Body of pancreas (tissue), 4 donors: Measurements from ENCODE around the gene LTB4R. TPM values are rescaled to one million over a fixed set of nuclear protein-coding genes. Genes with fewer than 3 reads are reported as not detected.

Experiments
- ATAC-seq: fragments of 150-250 bp; one replicate; pipeline ENCODE4 v1.9.1; 2016
- DNase-seq, 4 donors: peaks; one replicate each; pipeline ENCODE4 v3.0.0-alpha.2; 2019
- H3K27ac ChIP-seq, 4 donors: fragments of 200-600 bp; sonication (generic); 1 replicate in 3 of 4; 2 replicates in 1 of 4; pipeline versions ENCODE4 v1.5.1 to v1.6.1; 2016 to 2019; ENCODE audit warnings: mild to moderate bottlenecking in 1 of 4, mixed read lengths in 1 of 4, moderate library complexity in 1 of 4
- H3K27me3 ChIP-seq, 2 donors: fragments of 200-600 bp; sonication (generic); one replicate each; pipeline ENCODE4 v1.6.0; 2016; ENCODE audit warnings: mild to moderate bottlenecking in 1 of 2
- H3K36me3 ChIP-seq, 2 donors: fragments of 200-600 bp; sonication (generic); replicated peaks in 1 of 2; 2 replicates each; pipeline ENCODE4 v1.5.1; 2016; ENCODE audit warnings: low read depth in 2 of 2; ENCODE audit not compliant: insufficient read depth in 1 of 2
- H3K4me1 ChIP-seq: fragments of 200-600 bp; sonication (generic); one replicate; pipeline ENCODE4 v1.6.0; 2016
- H3K4me3 ChIP-seq, 2 donors: fragments of 200-600 bp; sonication (generic); 1 replicate in 1 of 2; 2 replicates in 1 of 2; pipeline ENCODE4 v1.5.1; 2016 to 2019
- H3K9me3 ChIP-seq, 3 donors: fragments of 200-600 bp; sonication (generic); 1 replicate in 2 of 3; 2 replicates in 1 of 3; pipeline ENCODE4 v1.5.1; 2016
- CTCF ChIP-seq, 7 experiments: fragments of 450-650 bp in 4 of 7; fragments of 200-600 bp in 3 of 7; sonication (generic) in 3 of 7; IDR thresholded peaks; one replicate each; pipeline ENCODE4 v1.5.1; 2016 to 2019; ENCODE audit warnings: antibody characterized with exemption in 7 of 7
- POLR2A ChIP-seq, 3 donors: fragments of 450-650 bp; IDR thresholded peaks; one replicate each; pipeline ENCODE4 v1.6.1; 2016; ENCODE audit warnings: antibody characterized with exemption in 3 of 3, mild to moderate bottlenecking in 2 of 3
- WGBS, 2 donors: methylation state at CpG; one replicate each; pipeline ENCODE4 v1.1.5; 2017; 5-methylcytosine and 5-hydroxymethylcytosine counted together
- intact Hi-C: fragments of 100-400 bp; cut with DNase I; formaldehyde crosslinking; loops from one replicate; pipeline ENCODE4 v1.15.1; 2023
- total RNA-seq, 2 donors: library from RNA; depleted of rRNA; stranded (reverse); fragments of >200 nt; gene quantifications; one replicate each; pipeline ENCODE4 v1.1.0, GENCODE V29; 2016

Gene LTB4R
- total RNA-seq, 2 donors from 2014 or later, result 3.6 to 9.1 TPM

- no peak for ATAC-seq
- Histone ChIP-seq H3K4me1 (peaks cover 54% of the 10 kb centered on the region), H3K27me3 (peaks cover 4 to 5% of the 10 kb centered on the region in 2 donors), H3K4me3 (no peak overlapping the region), H3K36me3 (no peaks in the 10 kb centered on the region), H3K9me3 (no peaks in the 10 kb centered on the region), H3K27ac (peak overlapping the region in 1 of 4 donors; percentile 24)
- intact Hi-C loops, result loop anchor here (10.0 kb wide), 1 partner anchor 99 kb away; no protein-coding TSS in a partner anchor
- no peak for DNase-seq
- WGBS, 2 donors, result 62 to 78% methylated on average over 6 to 12 of the region's 12 CpGs
- TF ChIP-seq CTCF (IDR thresholded peaks at IDR 0.05), result no peak
- TF ChIP-seq POLR2A (IDR thresholded peaks at IDR 0.05), result no peak
Measured at GRCh38 chr14:24335461-24336171, 24.3 kb downstream of the LTB4R start.

- no peaks in the 10 kb centered on the region for H3K9me3 ChIP-seq
- TF ChIP-seq CTCF (IDR thresholded peaks at IDR 0.05), result no peak
- TF ChIP-seq POLR2A (IDR thresholded peaks at IDR 0.05), result no peak
- no peak for DNase-seq
- intact Hi-C loops, result loop anchor here (10.0 kb wide), 1 partner anchor 98 kb away; no protein-coding TSS in a partner anchor
- H3K27ac ChIP-seq, result no peak overlapping the region
- no peaks in the 10 kb centered on the region for H3K36me3 ChIP-seq
- peaks cover 48% of the 10 kb centered on the region for H3K4me1 ChIP-seq
- WGBS, 2 donors, result 79 to 83% methylated on average over 6 to 7 of the region's 7 CpGs
- H3K27me3 ChIP-seq, result peaks cover 4 to 5% of the 10 kb centered on the region in 2 donors
- H3K4me3 ChIP-seq, result no peak overlapping the region
- no peak for ATAC-seq
Measured at GRCh38 chr14:24337144-24337823, 26.0 kb downstream of the LTB4R start.

GRCh38 chr14:24337824-24338175, 26.5 kb downstream of the LTB4R start:
- H3K9me3 ChIP-seq, result no peaks in the 10 kb centered on the region
- intact Hi-C loops, result loop anchor here (10.0 kb wide), 1 partner anchor 97 kb away; no protein-coding TSS in a partner anchor
- WGBS, 2 donors, result 90 to 94% methylated on average over 8 of the region's 8 CpGs
- peaks cover 43% of the 10 kb centered on the region for H3K4me1 ChIP-seq
- TF ChIP-seq CTCF (IDR thresholded peaks at IDR 0.05) (no peak), POLR2A (IDR thresholded peaks at IDR 0.05) (no peak)
- no peak for DNase-seq
- H3K27me3 ChIP-seq, result peaks cover 4 to 5% of the 10 kb centered on the region in 2 donors
- H3K27ac ChIP-seq, result no peak overlapping the region
- no peaks in the 10 kb centered on the region for H3K36me3 ChIP-seq
- ATAC-seq, result no peak
- H3K4me3 ChIP-seq, result no peak overlapping the region

GRCh38 chr14:24338843-24339242, 27.5 kb downstream of the LTB4R start:
- Histone ChIP-seq H3K27me3 (peaks cover 4 to 5% of the 10 kb centered on the region in 2 donors), H3K4me1 (peaks cover 34% of the 10 kb centered on the region), H3K27ac (no peak overlapping the region), H3K4me3 (no peak overlapping the region), H3K36me3 (no peaks in the 10 kb centered on the region), H3K9me3 (no peaks in the 10 kb centered on the region)
- ATAC-seq (no peak), DNase-seq (no peak)
- TF ChIP-seq CTCF (IDR thresholded peaks at IDR 0.05) (no peak), POLR2A (IDR thresholded peaks at IDR 0.05) (no peak)
- WGBS, 2 donors, result 67 to 72% methylated on average over 13 to 14 of the region's 14 CpGs
- intact Hi-C loops, result loop anchor here (10.0 kb wide), 1 partner anchor 96 kb away; no protein-coding TSS in a partner anchor
